Adrenal gland (tissue), 5 donors: ENCODE measurements around the gene USP2.

Experiments used
- POLR2A ChIP-seq, 2 donors: fragments of 450-650 bp; IDR thresholded peaks; one replicate each; pipeline ENCODE4 v1.6.1; 2017; ENCODE audit warnings: antibody characterized with exemption in 2 of 2, mild to moderate bottlenecking in 2 of 2, moderate library complexity in 1 of 2
- TF ChIP-seq, protein P1 (sequence below), 6 experiments: fragments of 450-650 bp in 4 of 6; fragments of 200-600 bp in 2 of 6; sonication (generic) in 1 of 6; IDR thresholded peaks; 1 replicate in 5 of 6; 2 replicates in 1 of 6; pipeline versions ENCODE4 v1.5.1 to v1.8.0; 2016 to 2021; ENCODE audit warnings: antibody characterized with exemption in 6 of 6, mild to moderate bottlenecking in 2 of 6, moderate library complexity in 1 of 6
- donor health status: DM: no; HTN: no; CAD: no.

- TF ChIP-seq, protein P1, sequence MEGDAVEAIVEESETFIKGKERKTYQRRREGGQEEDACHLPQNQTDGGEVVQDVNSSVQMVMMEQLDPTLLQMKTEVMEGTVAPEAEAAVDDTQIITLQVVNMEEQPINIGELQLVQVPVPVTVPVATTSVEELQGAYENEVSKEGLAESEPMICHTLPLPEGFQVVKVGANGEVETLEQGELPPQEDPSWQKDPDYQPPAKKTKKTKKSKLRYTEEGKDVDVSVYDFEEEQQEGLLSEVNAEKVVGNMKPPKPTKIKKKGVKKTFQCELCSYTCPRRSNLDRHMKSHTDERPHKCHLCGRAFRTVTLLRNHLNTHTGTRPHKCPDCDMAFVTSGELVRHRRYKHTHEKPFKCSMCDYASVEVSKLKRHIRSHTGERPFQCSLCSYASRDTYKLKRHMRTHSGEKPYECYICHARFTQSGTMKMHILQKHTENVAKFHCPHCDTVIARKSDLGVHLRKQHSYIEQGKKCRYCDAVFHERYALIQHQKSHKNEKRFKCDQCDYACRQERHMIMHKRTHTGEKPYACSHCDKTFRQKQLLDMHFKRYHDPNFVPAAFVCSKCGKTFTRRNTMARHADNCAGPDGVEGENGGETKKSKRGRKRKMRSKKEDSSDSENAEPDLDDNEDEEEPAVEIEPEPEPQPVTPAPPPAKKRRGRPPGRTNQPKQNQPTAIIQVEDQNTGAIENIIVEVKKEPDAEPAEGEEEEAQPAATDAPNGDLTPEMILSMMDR (IDR thresholded peaks at IDR 0.05) = no peak
- TF ChIP-seq POLR2A (IDR thresholded peaks at IDR 0.05) = no peak
Observed at GRCh38 chr11:119346605-119347004, 34.9 kb downstream of the USP2 start, which contains the start of gene MFRP.
